ENCODE data around the gene KRT14. TPM values are rescaled to one million over a fixed set of nuclear protein-coding genes. Genes with fewer than 3 reads are reported as not detected.
"Not testable (repeated sequence)": the region's sequence is repeated elsewhere in the genome, so short reads cannot be mapped to it uniquely, and the experiment has no call there.

The KRT14 gene
- total RNA-seq, 3 donors from 2014 or later, result 0.67 TPM; not detected in 2

- ATAC-seq (no peak), DNase-seq (peak in 1 of 3 donors; percentile 27)
- H3K36me3 ChIP-seq (ENCODE audit: low read depth), result no peaks in the 10 kb centered on the region
- H3K4me3 ChIP-seq, result no peak overlapping the region
- intact Hi-C loops (cut with DNase I, micrococcal nuclease), result loop anchor here in 1 of 2 donors (10.0 kb wide), 1 partner anchor 87 kb away; no protein-coding TSS in a partner anchor
- H3K4me1 ChIP-seq (ENCODE audit: low read depth), result no peaks in the 10 kb centered on the region
- H3K9me3 ChIP-seq, result no peaks in the 10 kb centered on the region
- no peak for TF ChIP-seq CTCF (IDR thresholded peaks at IDR 0.05)
Measured at GRCh38 chr17:41631898-41632285, 45.2 kb upstream of the KRT14 start.

- Histone ChIP-seq H3K36me3 (ENCODE audit: low read depth) (no peaks in the 10 kb centered on the region), H3K9me3 (no peaks in the 10 kb centered on the region), H3K4me1 (ENCODE audit: low read depth) (no peaks in the 10 kb centered on the region), H3K4me3 (no peak overlapping the region)
- intact Hi-C loops (cut with DNase I, micrococcal nuclease), result loop anchor here in 1 of 2 donors (10.0 kb wide), 1 partner anchor 86 kb away; no protein-coding TSS in a partner anchor
- DNase-seq (peak in 1 of 3 donors; percentile 15), ATAC-seq (no peak)
- TF ChIP-seq CTCF (IDR thresholded peaks at IDR 0.05), result no peak
Measured at GRCh38 chr17:41631025-41631897, 44.6 kb upstream of the KRT14 start.

GRCh38 chr17:41629826-41630670, 43.4 kb upstream of the KRT14 start:
- no peak for ATAC-seq
- H3K36me3 ChIP-seq (ENCODE audit: low read depth), result no peaks in the 10 kb centered on the region
- no peaks in the 10 kb centered on the region for H3K4me1 ChIP-seq (ENCODE audit: low read depth)
- H3K9me3 ChIP-seq, result no peaks in the 10 kb centered on the region
- intact Hi-C loops (cut with DNase I, micrococcal nuclease), result loop anchor here in 1 of 2 donors (10.0 kb wide), 1 partner anchor 85 kb away; no protein-coding TSS in a partner anchor
- DNase-seq, result peak in 1 of 3 donors; percentile 19
- H3K4me3 ChIP-seq, result no peak overlapping the region
- no peak for TF ChIP-seq CTCF (IDR thresholded peaks at IDR 0.05)

GRCh38 chr17:41629316-41629715, 42.6 kb upstream of the KRT14 start:
- ATAC-seq (no peak), DNase-seq (peak in 1 of 3 donors; percentile 26)
- no peaks in the 10 kb centered on the region for H3K9me3 ChIP-seq
- TF ChIP-seq CTCF (IDR thresholded peaks at IDR 0.05), result no peak
- H3K36me3 ChIP-seq (ENCODE audit: low read depth), result no peaks in the 10 kb centered on the region
- no peak overlapping the region for H3K4me3 ChIP-seq
- no peaks in the 10 kb centered on the region for H3K4me1 ChIP-seq (ENCODE audit: low read depth)
- intact Hi-C loops (cut with DNase I, micrococcal nuclease), result no loop called here

GRCh38 chr17:41628621-41629255, 42.0 kb upstream of the KRT14 start:
- H3K4me1 ChIP-seq (ENCODE audit: low read depth); intact Hi-C loops (cut with DNase I, micrococcal nuclease); H3K36me3 ChIP-seq (ENCODE audit: low read depth); H3K4me3 ChIP-seq; H3K9me3 ChIP-seq; DNase-seq; ATAC-seq: not testable (repeated sequence)

GRCh38 chr17:41628073-41628370, 41.3 kb upstream of the KRT14 start:
- H3K4me3 ChIP-seq; H3K36me3 ChIP-seq (ENCODE audit: low read depth); ATAC-seq; H3K9me3 ChIP-seq; intact Hi-C loops (cut with DNase I, micrococcal nuclease); H3K4me1 ChIP-seq (ENCODE audit: low read depth); DNase-seq: not testable (repeated sequence)
